A549 (cell line): Measurements from ENCODE around the gene PDE6G. TPM values are rescaled to one million over a fixed set of nuclear protein-coding genes. Genes with fewer than 3 reads are reported as not detected.

Experiments used
- BHLHE40 ChIP-seq: IDR thresholded peaks from 2 replicates; pipeline ENCODE4 v1.6.1; 2012; ENCODE audit warnings: low read depth, low read length, inconsistent platforms
- CBX8 ChIP-seq: fragments of 200-600 bp; sonication (generic); IDR thresholded peaks from 2 replicates; pipeline ENCODE4 v1.6.1; 2016
- EP300 ChIP-seq, 2 experiments: fragments of >200 bp; sonication (Bioruptor Twin); formaldehyde crosslinking; IDR thresholded peaks; 2 replicates in 1 of 2; 3 replicates in 1 of 2; pipeline ENCODE4 v1.6.1; 2016 to 2017
- FOSB ChIP-seq: fragments of 250-450 bp; sonication (Bioruptor Pico); IDR thresholded peaks from 2 replicates; pipeline ENCODE4 v1.5.0; 2020; ENCODE audit warnings: mild to moderate bottlenecking, moderate library complexity
- FOSL2 ChIP-seq, 2 experiments: fragments of 450-650 bp in 1 of 2; fragments of >200 bp in 1 of 2; sonication (Bioruptor Twin) in 1 of 2; formaldehyde crosslinking; IDR thresholded peaks; 2 replicates each; pipeline versions ENCODE4 v1.5.0 to v1.6.1; 2016 to 2020; ENCODE audit warnings: mild to moderate bottlenecking in 1 of 2, moderate library complexity in 1 of 2
- GATA3 ChIP-seq: IDR thresholded peaks from 2 replicates; pipeline ENCODE4 v1.6.1; 2012; ENCODE audit warnings: borderline replicate concordance
- HOXA7 ChIP-seq: fragments of 250-450 bp; sonication (Bioruptor Pico); IDR thresholded peaks from 2 replicates; pipeline ENCODE4 v1.5.0; 2020; ENCODE audit warnings: mild to moderate bottlenecking, moderate library complexity
- HOXB13 ChIP-seq: fragments of 250-450 bp; sonication (Bioruptor Pico); IDR thresholded peaks from 2 replicates; pipeline ENCODE4 v1.5.0; 2020; ENCODE audit warnings: low read depth, mild to moderate bottlenecking, moderate library complexity
- HOXB5 ChIP-seq: fragments of 250-450 bp; sonication (Bioruptor Pico); IDR thresholded peaks from 2 replicates; pipeline ENCODE4 v1.5.0; 2020; ENCODE audit warnings: mild to moderate bottlenecking, moderate library complexity
- JUNB ChIP-seq: fragments of >200 bp; sonication (Bioruptor Twin); formaldehyde crosslinking; IDR thresholded peaks from 2 replicates; pipeline ENCODE4 v1.6.1; 2016
- KDM1A ChIP-seq: fragments of 200-600 bp; sonication (generic); IDR thresholded peaks from 2 replicates; pipeline ENCODE4 v1.6.1; 2016; ENCODE audit warnings: low read depth, mild to moderate bottlenecking
- KDM5A ChIP-seq: fragments of 200-600 bp; sonication (generic); IDR thresholded peaks from 2 replicates; pipeline ENCODE4 v1.6.1; 2016; ENCODE audit warnings: antibody characterized with exemption, mild to moderate bottlenecking
- MYC ChIP-seq: IDR thresholded peaks from 2 replicates; pipeline ENCODE4 v1.6.1; 2012; ENCODE audit warnings: mild to moderate bottlenecking, inconsistent platforms, low read length, improper control_type of control experiment, borderline replicate concordance
- NPAS2 ChIP-seq: fragments of 250-450 bp; sonication (Bioruptor Pico); IDR thresholded peaks from 2 replicates; pipeline ENCODE4 v1.8.0; 2022; ENCODE audit warnings: mild to moderate bottlenecking, moderate library complexity, borderline replicate concordance
- PHF8 ChIP-seq: fragments of 200-600 bp; sonication (generic); IDR thresholded peaks from 2 replicates; pipeline ENCODE4 v1.6.1; 2016; ENCODE audit warnings: low read depth, mild to moderate bottlenecking, antibody characterized with exemption, moderate library complexity, borderline replicate concordance
- POLR2A ChIP-seq: IDR thresholded peaks from 2 replicates; pipeline ENCODE4 v1.6.1; 2012; ENCODE audit warnings: mild to moderate bottlenecking, low read length
- POLR2AphosphoS2 ChIP-seq: conservative IDR thresholded peaks from 2 replicates; pipeline ENCODE4 v1.6.1; 2012; ENCODE audit warnings: low read length, improper control_type of control experiment, inconsistent platforms
- RAD21 ChIP-seq, 2 experiments: fragments of >200 bp in 1 of 2; sonication (Bioruptor Twin) in 1 of 2; formaldehyde crosslinking in 1 of 2; IDR thresholded peaks in 1 of 2; conservative IDR thresholded peaks in 1 of 2; 2 replicates in 1 of 2; 3 replicates in 1 of 2; pipeline ENCODE4 v1.6.1; 2012 to 2018; ENCODE audit warnings: inconsistent platforms in 1 of 2
- RCOR1 ChIP-seq: fragments of 150-350 bp; IDR thresholded peaks from 2 replicates; pipeline ENCODE4 v1.6.1; 2014; ENCODE audit warnings: antibody characterized with exemption, low read length, low read depth
- RNF2 ChIP-seq: fragments of 200-600 bp; sonication (generic); IDR thresholded peaks from 2 replicates; pipeline ENCODE4 v1.6.1; 2016; ENCODE audit warnings: low read depth, mild to moderate bottlenecking, antibody characterized with exemption, moderate library complexity, borderline replicate concordance
- SMC3 ChIP-seq: fragments of >200 bp; sonication (Bioruptor Twin); formaldehyde crosslinking; IDR thresholded peaks from 3 replicates; pipeline ENCODE4 v1.6.1; 2018; ENCODE audit warnings: inconsistent platforms
- SREBF2 ChIP-seq: fragments of 450-650 bp; IDR thresholded peaks from 2 replicates; pipeline ENCODE4 v1.6.1; 2014; ENCODE audit warnings: mild to moderate bottlenecking, moderate library complexity
- ZFP36 ChIP-seq: fragments of 450-650 bp; IDR thresholded peaks from 2 replicates; pipeline ENCODE4 v1.6.1; 2014; ENCODE audit warnings: borderline replicate concordance; ENCODE audit not compliant: partially characterized antibody
- ZSCAN20 ChIP-seq: fragments of 250-450 bp; sonication (Bioruptor Pico); IDR thresholded peaks from 2 replicates; pipeline ENCODE4 v1.8.0; 2022; ENCODE audit warnings: mild to moderate bottlenecking, moderate library complexity
- polyA plus RNA-seq, 4 experiments: library from polyadenylated mRNA; depleted of rRNA in 3 of 4; stranded (reverse); fragments of >200 nt; fragmentation: RNase III in 1 of 4; extraction: RNeasy Plus Mini Kit Qiagen cat#74134 plus additional on column Dnase treatment in 1 of 4; gene quantifications; 2 replicates in 3 of 4; 3 replicates in 1 of 4; pipeline ENCODE4 v1.2.3, GENCODE V29; 2011 to 2017
- TF ChIP-seq, protein P1 (sequence below): fragments of 250-450 bp; sonication (Bioruptor Pico); IDR thresholded peaks from 2 replicates; pipeline ENCODE4 v1.5.0; 2021; ENCODE audit warnings: mild to moderate bottlenecking, moderate library complexity, borderline replicate concordance
- TF ChIP-seq, protein P2 (sequence below): fragments of >200 bp; sonication (Bioruptor Twin); formaldehyde crosslinking; IDR thresholded peaks from 3 replicates; pipeline ENCODE4 v1.5.1; 2016
- TF ChIP-seq, protein P3 (sequence below): IDR thresholded peaks from 2 replicates; pipeline ENCODE4 v1.6.1; 2012
- TF ChIP-seq, protein P4 (sequence below): fragments of 200-600 bp; sonication (generic); IDR thresholded peaks from 2 replicates; pipeline ENCODE4 v1.6.1; 2016; ENCODE audit warnings: antibody characterized with exemption, mild to moderate bottlenecking, moderate library complexity

The PDE6G gene
- polyA plus RNA-seq, 2 of the 4 experiments (the other 2 are of a cell fraction) = 1.2 TPM

DNA sequence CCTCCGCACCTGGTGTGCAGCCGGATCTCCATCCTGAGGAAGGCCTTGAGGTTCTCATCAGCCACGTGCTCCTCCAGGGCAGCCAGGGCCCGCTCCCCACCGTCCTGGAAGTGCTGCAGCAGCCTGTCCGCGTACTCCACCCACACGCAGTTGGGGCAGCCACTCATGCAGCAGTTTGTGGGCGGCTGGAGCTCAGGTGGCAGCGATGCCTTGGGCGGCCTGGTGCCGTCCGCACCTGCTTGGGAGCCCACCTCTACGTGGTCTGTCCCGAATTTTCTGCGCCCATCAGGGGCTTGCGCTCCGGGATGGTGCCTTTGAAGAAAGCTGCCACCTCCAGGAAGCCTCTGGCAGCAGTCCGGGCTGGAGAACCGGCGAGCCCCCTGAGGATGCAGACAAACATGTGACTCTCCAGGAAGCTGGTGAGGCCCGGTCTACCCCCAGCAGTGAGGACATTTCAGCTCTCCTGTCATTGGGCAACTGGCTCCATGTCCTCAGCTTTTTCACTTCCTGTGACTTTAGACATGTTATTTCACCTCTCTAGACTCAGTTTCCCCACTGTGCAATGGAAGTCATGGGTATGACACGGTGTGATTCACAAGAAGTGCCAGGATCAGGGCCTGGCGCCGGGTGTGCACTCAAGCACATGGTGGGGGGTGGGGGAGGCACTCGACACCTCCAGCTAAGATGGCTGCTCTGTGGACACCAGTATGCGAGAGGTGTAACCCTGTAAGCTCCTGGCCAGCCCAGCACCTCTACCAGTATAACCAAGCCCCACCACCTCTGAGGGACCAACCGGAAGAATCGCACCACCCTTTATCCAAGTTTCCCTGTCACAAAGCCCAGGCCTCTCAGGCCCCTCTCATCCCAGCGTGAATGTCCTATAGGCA lies 9.1 kb upstream of the PDE6G start (continued):
- TF ChIP-seq RNF2 = no peak
- TF ChIP-seq KDM5A = no peak
- TF ChIP-seq POLR2AphosphoS2 = no peak
- TF ChIP-seq, protein P1, sequence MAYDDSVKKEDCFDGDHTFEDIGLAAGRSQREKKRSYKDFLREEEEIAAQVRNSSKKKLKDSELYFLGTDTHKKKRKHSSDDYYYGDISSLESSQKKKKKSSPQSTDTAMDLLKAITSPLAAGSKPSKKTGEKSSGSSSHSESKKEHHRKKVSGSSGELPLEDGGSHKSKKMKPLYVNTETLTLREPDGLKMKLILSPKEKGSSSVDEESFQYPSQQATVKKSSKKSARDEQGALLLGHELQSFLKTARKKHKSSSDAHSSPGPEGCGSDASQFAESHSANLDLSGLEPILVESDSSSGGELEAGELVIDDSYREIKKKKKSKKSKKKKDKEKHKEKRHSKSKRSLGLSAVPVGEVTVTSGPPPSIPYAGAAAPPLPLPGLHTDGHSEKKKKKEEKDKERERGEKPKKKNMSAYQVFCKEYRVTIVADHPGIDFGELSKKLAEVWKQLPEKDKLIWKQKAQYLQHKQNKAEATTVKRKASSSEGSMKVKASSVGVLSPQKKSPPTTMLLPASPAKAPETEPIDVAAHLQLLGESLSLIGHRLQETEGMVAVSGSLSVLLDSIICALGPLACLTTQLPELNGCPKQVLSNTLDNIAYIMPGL (CRISPR knock-in tag) = no peak
- TF ChIP-seq, protein P2, sequence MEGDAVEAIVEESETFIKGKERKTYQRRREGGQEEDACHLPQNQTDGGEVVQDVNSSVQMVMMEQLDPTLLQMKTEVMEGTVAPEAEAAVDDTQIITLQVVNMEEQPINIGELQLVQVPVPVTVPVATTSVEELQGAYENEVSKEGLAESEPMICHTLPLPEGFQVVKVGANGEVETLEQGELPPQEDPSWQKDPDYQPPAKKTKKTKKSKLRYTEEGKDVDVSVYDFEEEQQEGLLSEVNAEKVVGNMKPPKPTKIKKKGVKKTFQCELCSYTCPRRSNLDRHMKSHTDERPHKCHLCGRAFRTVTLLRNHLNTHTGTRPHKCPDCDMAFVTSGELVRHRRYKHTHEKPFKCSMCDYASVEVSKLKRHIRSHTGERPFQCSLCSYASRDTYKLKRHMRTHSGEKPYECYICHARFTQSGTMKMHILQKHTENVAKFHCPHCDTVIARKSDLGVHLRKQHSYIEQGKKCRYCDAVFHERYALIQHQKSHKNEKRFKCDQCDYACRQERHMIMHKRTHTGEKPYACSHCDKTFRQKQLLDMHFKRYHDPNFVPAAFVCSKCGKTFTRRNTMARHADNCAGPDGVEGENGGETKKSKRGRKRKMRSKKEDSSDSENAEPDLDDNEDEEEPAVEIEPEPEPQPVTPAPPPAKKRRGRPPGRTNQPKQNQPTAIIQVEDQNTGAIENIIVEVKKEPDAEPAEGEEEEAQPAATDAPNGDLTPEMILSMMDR = no peak
- no peak for TF ChIP-seq GATA3
- TF ChIP-seq, protein P3, sequence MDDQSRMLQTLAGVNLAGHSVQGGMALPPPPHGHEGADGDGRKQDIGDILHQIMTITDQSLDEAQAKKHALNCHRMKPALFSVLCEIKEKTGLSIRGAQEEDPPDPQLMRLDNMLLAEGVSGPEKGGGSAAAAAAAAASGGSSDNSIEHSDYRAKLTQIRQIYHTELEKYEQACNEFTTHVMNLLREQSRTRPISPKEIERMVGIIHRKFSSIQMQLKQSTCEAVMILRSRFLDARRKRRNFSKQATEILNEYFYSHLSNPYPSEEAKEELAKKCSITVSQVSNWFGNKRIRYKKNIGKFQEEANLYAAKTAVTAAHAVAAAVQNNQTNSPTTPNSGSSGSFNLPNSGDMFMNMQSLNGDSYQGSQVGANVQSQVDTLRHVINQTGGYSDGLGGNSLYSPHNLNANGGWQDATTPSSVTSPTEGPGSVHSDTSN = no peak
- TF ChIP-seq NPAS2 (CRISPR knock-in tag) = peak; percentile 55; the same call in 1 of the 2 replicates
- no peak for TF ChIP-seq SMC3
- TF ChIP-seq EP300 (IDR thresholded peaks at IDR 0.05) = no peak
- TF ChIP-seq CBX8 = no peak
- no peak for TF ChIP-seq ZSCAN20
- peak; percentile 92; the same call in 1 of the 2 replicates for TF ChIP-seq HOXB5 (CRISPR knock-in tag)
- TF ChIP-seq JUNB = no peak
- TF ChIP-seq FOSB (CRISPR knock-in tag) = peak; percentile 68; the same call in 1 of the 2 replicates
- peak; percentile 96; the same call in 1 of the 2 replicates for TF ChIP-seq MYC
- TF ChIP-seq POLR2A = peak; percentile 53
- peak; percentile 98 for TF ChIP-seq HOXB13 (CRISPR knock-in tag)
- no peak for TF ChIP-seq RCOR1
- peak; percentile 67; the same call in 1 of the 2 replicates for TF ChIP-seq HOXA7 (CRISPR knock-in tag)
- no peak for TF ChIP-seq BHLHE40
- TF ChIP-seq PHF8 = no peak
- TF ChIP-seq ZFP36 = no peak
- TF ChIP-seq SREBF2 = no peak
- no peak for TF ChIP-seq KDM1A
- TF ChIP-seq, protein P4, sequence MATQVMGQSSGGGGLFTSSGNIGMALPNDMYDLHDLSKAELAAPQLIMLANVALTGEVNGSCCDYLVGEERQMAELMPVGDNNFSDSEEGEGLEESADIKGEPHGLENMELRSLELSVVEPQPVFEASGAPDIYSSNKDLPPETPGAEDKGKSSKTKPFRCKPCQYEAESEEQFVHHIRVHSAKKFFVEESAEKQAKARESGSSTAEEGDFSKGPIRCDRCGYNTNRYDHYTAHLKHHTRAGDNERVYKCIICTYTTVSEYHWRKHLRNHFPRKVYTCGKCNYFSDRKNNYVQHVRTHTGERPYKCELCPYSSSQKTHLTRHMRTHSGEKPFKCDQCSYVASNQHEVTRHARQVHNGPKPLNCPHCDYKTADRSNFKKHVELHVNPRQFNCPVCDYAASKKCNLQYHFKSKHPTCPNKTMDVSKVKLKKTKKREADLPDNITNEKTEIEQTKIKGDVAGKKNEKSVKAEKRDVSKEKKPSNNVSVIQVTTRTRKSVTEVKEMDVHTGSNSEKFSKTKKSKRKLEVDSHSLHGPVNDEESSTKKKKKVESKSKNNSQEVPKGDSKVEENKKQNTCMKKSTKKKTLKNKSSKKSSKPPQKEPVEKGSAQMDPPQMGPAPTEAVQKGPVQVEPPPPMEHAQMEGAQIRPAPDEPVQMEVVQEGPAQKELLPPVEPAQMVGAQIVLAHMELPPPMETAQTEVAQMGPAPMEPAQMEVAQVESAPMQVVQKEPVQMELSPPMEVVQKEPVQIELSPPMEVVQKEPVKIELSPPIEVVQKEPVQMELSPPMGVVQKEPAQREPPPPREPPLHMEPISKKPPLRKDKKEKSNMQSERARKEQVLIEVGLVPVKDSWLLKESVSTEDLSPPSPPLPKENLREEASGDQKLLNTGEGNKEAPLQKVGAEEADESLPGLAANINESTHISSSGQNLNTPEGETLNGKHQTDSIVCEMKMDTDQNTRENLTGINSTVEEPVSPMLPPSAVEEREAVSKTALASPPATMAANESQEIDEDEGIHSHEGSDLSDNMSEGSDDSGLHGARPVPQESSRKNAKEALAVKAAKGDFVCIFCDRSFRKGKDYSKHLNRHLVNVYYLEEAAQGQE = no peak
- no peak for TF ChIP-seq RAD21 (conservative IDR thresholded peaks at IDR 0.05 in 1 of 2, IDR thresholded peaks at IDR 0.05 in 1 of 2)
- TF ChIP-seq FOSL2 (IDR thresholded peaks at IDR 0.05) = no peak
- TF ChIP-seq FOSL2 (CRISPR knock-in tag; IDR thresholded peaks at IDR 0.05) = no peak; the same call in 1 of the 2 replicates
- TF ChIP-seq, all 56 proteins: peak for 17
